ENCODE results near the gene ARHGEF19.
A peak's percentile ranks its signal among the peaks of the same experiment; 100 is the strongest.
"Not testable (repeated sequence)": the region's sequence is repeated elsewhere in the genome, so short reads cannot be mapped to it uniquely, and the experiment has no call there.

Gene ARHGEF19

DNA sequence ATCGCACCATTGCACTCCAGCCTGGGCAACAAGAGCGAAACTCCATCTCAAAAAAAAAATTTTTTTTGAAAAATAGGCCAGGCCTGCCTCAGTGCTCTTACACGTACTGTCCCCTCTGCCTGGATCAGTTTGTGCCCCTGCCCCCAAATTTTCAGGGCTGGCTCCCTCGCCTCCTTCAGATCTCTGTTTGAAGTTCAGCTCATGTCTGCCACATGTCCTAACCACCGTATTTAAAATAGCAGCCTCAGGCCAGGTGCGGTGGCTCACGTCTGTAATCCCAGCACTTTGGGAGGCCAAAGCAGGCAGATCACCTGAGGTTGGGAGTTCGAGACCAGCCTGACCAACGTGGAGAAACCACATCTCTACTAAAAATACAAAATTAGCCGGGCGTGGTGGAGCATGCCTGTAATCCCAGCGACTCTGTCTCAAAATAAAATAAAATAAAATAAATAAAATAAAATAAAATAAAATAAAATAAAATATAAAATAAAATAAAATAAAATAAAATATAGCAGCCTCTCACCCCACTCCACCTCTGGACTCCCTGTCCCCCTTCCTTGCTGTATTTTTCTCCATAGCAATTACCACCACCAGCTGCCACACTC is 48.7 kb downstream of the ARHGEF19 start:
- DNase-seq = not testable (repeated sequence)

DNA sequence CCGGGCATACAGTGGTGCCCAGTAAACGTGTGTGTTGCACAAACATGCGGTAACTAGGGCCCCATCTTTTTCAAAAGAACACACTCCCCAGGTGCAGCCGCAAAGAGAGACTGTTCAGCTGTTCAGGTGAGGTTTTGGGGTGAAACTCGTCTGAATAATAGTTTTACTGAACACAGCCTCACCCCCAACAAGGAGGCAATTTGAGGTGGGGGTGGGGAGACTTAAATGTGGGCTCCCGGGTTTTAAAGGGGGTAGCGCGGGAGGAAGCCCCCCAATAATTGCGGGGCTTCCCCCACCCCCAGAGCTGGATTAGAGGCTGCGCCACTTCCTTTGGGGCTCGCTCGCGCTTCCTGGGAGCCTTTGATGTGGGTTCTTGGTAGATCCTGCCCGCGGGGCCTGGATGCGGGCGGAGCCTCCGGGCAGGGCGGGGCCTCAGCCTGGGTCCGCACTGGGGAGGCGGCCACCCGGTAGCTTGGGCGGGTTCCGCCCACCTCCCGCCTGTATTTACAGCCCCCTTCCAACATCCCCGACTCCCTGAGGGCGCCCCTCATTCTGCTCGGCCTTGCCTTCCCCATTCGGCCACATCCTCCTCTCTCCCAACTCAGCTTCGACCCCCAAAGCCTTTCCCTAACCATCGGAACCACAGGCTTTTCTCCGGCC is 50.2 kb downstream of the ARHGEF19 start:
- DNase-seq = no peak

DNA sequence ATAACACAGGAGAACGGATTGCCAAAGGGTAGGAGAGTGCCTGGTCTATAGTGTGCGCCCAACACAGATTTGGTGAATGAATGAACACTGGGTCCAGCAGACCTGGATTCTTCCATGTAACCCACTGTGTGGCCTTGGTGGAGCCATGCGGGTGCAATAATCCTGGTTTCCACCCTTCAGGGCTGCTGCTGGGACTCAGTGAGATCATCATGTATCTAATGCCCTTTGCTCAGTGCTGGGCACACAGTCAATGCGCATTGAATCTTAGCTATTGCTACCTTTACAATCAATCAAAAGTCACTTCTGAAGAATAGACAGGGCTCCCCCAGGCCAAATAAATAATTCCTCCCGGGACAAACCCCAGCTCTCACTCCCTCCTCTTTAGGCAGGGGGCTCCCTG is 50.7 kb downstream of the ARHGEF19 start:
- no peak for DNase-seq

DNA sequence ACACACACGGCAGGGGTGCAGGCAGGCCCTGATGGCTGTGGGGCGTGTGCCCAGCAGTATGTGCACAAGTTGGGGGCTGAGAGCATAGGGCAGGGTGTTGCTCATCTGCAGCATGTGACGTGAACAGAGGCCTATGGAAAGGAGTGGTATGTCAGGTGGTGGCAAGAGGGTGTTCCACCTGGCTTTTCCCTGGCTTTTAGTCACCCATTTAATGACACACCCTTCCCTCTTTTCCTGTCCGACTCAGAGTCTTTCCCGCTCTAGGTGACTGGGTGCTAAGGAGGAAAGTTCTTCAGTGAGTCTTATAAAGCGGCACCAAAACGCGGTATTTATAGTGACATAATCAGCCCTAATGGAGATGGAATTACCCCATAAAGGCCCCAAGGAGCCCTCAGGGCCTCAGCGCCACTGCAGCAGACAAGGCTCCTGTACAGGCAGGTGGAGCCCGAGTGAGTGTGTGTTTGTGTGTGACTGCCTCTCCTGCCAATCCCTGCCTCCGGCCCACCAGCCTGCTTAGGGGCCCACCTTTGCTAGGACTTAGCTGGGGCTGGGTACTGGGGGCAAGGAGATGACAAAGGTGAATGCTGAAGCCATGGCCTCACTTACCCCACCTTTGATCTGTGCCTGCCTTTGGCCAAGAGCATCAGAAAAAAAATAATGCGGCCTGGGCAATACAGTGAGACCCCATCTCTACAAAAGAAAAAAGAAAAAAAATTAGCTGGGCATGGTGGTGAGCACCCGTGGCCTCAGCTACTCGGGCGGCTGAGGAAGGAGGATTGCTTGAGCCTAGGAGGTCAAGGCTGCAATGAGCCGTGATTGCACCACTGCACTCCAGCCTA is 53.2 kb downstream of the ARHGEF19 start:
- no peak for DNase-seq

DNA sequence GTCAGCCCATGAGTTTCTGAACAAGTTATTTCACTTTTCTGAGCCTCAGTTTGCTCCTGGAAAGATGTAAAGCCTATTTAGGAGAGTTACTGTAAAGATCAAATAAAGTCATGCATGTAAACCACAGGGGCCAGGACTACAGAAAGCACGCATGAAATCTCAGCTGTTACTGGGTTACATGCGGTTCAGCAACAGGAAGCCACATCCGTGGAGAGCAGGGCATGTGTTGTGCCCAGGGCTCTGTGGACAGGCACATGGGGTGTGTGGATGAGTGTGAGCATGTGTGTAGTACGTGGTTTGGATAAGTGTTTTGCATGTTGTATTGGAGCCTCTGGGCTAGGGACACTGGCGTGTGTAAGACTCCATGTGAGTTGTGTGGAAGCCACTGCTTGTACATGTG is 54.4 kb downstream of the ARHGEF19 start:
- no peak for DNase-seq

DNA sequence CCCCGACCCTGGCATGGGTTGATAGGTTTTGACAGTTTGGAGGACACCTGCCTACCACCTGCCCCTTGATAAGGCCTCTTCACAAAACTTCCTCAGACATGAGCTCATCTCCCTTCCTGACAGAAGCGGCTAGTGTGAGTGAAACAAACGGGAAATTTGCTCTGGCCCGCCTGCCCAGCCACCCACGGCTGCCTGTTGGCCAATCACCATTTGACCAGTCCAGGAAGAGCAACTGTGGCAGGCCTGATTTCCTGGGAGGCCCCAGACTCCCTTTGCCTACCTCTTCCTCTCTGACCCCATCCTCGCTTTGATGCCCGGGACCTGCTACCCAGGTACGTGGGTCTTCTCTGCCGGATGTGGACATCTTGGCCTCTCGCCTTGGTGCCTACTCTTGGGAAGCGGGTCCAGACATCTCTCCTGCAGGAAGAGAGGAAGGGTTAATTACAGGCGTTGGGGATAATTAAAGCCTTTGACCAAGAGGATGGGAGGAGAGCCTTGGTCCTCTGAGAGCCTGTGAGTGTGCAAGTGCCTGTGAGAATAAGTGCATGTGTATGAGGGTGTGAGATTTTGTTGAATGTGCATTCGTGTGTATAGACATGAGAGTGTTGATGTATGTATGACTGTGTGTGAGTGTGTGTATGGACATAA is 55.5 kb downstream of the ARHGEF19 start:
- no peak for DNase-seq

DNA sequence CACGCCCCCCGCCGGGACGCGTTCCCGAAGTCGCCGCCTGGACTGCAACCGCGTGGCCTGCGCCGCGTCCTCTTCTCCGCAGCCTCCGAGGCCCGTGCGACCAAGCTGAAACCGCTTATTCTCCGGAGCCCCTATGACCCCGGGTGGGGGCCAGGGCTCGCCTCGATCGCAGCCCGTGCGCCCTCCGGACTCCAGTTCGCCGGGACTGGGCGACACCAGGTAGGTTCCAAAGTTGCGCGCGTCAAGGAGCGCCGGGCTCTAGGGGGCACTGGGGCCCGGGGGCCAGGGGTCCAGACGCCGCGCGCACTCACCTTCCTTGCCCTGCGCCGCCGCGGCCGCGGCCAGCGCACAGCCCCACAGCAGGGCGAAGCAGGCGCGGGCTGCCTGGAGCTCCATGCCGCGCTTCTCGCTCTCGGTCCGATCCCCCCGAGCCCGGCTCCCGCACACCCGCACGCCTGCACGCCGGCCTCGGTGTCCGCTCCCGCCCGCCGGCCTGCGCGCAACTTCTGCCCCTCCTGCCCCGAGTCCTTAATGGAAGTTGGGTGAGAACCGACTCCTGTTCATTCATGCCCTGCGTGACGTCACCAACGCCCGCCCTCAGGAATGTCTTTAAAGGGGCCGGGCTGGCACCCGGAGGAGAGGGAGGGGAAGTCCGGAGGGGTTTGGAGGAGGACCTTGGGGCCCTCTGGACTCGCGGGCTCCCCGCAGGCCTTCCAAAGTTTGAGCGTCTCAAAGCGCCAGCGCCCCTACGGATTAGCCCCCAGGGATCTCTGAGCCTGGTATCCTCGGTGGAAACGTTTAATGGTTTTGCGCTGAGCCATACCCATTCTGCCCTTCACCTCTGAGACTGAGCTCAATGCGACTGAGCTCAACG is 56.7 kb downstream of the ARHGEF19 start, which contains the start of gene EPHA2:
TSS of gene EPHA2 (minus strand) at position 533 of the 874 bp plus-strand sequence. CDS start at position 396, 137 bp downstream.
- peak; percentile 70 for DNase-seq

DNA sequence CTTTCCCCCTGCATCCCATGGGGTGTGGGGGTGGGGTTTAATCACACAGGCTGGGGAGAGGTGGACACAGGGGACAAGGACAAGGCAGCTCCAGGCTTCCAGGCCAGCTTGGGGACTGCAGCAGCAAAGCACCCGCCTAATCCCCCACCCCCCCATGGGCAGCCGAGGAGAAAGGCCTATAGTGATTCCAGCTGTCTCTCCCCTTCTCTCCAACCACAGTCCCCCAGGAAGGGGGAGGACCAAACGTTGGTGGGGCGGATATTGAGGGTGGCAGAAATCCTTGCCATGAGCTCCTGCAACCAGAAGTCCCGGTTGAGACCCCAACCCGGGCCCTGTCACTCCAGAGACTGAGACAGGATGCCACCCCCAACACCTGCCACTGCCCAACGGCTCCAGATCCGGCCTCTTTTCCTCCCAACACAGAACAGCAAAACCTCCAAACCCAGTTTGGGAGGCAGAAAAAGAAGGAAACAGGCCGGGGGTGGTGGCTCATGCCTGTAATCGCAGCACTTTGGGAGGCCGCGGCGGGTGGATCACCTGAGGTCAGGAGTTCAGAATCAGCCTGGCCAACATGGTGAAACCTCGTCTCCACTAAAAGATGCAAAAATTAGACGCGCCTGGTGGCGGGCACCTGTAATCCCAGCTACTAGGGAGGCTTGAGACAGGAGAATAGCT is 58.3 kb downstream of the ARHGEF19 start:
- no peak for DNase-seq

DNA sequence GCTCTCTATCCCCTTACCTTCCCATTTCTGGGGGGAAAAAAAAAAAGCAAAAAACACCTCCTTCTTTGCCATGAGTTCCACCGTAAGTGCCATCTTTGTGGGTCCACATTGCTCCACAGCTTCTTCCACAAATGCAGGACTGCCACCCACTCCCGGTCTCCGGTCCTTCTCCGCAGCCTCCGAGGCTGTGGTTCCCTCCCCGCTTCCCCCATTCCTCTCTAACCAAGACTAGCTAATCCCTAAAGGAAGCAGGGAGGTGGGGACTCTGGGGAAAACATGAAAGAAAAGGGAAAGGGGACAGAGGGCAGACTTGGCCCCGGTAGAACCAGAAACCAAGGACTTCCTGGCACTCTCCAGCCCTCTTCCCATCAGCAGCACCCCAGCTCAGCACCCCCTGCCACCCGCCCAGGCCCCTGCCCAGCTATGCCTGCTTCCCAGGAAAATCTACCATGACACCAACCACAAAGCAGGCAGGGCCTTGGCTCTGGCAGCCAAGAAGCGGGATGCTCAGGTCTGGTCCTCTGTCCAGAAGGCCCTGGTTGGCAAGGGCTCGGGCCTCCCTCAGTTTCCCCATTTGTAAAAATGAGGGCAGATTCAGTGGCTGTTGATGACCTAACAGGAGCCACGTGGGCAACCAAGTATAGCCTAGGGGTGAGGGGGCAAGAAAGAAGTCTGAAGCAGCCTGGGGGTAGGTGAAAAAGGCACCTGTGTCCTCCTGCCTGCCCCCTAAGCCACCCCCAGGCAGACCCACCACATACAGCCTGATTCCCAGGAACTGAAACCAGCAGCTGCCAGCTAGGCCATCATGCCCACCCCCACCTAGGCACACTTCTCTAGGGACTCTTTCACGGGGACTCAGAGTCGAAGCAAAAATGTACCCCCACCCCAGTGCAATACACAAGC is 59.1 kb downstream of the ARHGEF19 start:
- DNase-seq = no peak

DNA sequence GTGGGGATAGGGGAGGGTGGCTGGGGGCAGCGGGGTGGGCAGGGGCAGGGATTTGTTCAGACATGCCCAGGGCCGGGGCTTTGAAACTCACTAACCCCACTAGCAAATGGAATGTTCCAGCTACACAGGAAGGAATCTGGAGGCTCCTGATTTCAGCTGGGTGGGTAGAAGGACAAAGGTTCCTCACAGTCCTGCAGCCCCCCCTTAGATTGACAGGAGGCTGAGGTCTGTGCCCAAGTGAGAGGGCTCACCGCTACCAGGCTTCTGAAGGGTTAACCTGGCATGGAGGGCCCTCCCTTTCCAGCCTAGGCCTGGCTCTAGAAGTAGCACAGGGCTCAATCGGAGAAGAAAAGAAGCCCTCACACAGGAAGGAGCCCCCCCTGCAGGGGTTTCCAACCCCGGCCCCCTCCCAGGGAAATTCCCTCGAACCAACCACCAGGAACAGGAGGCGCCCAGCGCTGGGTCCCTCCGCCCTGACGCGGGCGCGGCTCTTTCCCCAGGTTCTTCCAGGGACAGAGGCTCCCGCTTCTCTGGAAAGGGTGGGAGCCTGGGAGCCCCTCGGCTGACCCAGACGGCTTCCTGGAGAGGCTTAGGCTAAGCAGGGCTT is 59.9 kb downstream of the ARHGEF19 start:
- DNase-seq = no peak

DNA sequence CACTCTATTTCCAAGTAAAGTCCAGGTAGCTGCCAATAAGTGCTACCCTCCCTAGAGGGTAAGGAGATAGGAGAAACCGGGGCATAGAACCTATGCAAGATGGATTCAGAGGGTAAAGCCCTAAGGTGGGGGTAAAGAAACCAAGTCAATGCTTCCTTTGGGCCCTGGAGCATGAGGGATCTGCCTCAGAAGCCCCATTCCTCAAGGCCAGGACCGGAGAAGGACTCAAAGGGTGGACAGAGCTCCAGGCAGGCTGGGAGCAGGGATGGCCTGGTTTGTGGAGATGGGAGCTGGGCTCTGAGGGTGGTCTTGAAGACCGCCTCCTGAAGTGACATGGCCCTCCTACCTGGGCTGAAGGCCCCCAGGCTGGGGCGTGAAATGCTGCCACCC is 60.5 kb downstream of the ARHGEF19 start:
- DNase-seq = no peak

DNA sequence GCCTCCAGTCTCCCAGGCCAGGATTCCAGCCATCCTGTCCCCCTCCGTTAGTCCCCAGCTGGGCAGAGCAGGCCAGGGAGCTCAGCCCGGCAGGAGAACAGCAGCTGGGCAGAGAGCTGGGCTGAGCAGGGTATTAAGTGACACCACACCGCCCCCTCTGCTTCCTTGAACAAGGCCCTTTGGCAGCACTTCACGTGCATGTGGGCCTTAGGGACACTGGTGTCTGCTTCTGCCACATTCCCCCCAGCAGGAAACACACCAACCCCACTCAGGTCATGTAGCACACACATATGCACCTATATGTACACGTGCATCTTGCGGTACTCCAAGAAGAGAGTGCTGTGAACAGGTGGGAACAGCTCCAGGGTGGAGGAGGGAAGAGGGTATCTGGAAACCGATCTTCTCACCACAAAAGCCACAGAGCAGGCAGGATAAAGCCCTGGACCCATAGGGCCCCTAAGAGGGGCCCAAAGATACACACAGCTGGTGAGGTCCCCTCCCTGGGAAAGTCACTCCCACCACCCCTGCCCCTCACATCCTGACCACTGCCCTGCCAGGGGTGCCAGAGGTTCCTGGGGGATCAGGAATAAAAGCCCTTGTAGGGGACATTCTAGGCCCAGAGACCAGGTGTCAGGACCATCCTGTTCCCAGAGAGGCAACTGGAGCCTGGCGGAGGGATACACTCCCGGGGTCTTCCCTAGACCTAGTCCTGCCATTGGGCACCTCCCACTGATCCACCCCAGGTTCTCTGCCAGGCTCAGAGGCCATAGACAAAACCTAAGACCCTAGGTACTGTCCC is 61.1 kb downstream of the ARHGEF19 start:
- DNase-seq = no peak

DNA sequence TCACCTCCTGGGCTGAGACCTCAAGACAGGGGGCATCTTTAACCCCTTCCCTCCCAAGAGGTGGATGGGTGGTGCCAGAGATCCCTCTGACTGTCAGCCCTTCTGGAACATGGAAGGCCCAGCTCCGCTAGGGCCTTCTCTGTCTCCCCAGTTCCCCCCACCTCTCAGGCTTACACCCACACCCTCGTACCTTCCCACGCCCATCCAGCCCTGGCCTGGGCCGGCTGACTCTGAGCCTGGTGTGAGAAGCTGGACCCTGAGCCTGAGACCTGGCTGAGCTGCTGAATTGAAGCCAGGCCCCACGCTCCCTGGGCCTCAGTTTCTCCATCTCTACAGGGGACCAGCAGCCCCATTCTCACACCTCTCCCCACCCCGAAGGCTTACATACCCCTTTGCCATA is 61.9 kb downstream of the ARHGEF19 start:
- no peak for DNase-seq

DNA sequence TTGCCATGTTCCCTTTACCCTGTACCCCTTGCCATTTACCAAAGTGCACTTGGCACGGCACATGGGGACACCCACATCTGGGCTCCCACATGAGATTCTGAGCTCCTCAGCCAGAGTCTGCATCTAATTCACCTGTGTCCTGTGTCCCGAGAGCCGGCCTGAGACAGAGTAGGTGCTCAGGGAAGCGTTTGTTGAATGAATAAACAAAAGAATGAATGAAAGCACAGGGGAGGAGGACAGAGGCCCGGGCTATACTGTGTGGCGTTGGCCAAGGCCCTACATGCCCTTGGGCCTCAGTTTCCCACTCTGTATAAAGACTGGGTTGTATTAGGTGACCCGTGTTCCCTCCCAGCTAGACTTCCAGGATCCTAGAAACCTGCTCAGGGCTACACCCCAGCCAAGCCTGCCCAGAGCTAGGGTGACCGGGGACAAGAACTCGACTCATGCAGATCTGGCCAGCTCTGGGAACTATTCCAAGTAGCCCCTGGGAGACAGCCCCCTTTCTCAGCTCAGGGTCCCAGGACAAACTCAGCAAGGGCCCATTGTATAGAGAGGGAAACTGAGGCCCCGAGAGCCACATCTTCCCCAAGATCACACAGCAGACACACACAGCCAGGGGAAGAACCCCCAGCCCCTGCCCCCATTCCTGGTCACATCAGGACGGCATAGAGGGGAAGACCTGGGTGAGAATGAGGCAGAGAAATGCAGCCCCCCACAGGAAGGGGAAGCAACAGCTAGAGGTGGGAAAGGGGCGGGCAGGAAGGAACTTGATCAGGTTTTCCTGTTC is 62.6 kb downstream of the ARHGEF19 start:
- DNase-seq = no peak

DNA sequence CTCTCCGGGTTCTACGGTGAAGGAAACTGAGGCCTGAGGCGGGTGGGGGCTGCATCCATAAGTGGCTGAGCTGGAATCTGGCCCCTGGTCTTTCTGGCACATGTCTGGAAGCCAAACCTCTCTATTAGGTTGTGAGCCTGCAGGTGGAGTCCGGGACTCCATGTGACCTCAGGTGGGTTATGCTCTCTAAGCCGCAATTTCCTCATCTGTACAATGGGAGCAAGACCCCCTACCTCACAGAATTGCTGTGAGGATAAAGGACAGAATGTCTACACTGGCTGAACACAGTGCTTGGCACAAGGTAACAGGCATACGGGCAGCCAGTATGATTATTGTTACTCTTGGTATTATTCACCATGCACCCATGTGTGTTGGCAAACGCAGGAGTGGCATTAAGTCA is 63.3 kb downstream of the ARHGEF19 start:
- no peak for DNase-seq

DNA sequence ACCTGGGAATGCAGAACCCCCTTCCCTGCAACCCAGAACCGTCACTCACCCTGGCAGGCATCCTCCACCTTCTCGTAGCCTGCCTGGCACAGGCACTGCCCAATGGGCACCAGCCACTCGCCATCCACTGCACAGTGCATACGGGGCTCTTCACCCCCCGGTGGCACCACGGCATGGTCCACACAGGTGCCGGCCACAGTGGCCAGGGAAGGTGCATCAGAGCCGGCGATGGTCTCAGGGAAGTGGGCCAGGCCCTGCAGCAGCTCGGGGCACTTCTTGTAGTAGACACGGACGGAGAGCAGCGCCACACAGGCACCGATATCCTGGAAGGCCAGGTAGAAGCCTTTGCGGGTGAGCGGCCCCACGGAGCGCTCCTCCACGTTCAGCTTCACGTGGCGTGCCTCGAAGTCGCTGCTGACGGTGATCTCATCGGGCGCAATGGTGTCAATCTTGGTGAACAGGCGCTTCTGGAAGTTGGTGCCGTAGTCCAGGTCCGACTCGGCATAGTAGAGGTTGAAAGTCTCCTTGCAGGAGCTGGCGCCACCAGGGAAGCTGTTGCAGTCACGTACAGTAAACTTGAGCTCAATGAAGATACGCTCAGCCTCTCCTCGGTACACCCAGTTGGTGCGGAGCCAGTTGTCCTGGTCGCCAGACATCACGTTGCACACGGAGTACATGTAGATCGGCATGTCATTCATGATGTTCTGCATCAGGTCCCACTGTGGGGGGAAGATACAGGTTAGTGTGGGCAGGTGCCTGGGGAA is 63.9 kb downstream of the ARHGEF19 start:
- no peak for DNase-seq

Measured in NCI-H1048 (cell line).